ENCODE results near the gene FGD6.

- TF ChIP-seq CTCF (IDR thresholded peaks at IDR 0.05) (no peak), POLR2A (IDR thresholded peaks at IDR 0.05) (no peak)
These were observed 11.6 kb downstream of the FGD6 start for GRCh38 chr12:95205685-95206084.

Data from sigmoid colon (tissue), 3 donors.